Heart right ventricle (tissue), 16 donors: ENCODE data around the gene SLC27A1. TPM values are rescaled to one million over a fixed set of nuclear protein-coding genes. Genes with fewer than 3 reads are reported as not detected.
A peak's percentile ranks its signal among the peaks of the same experiment; 100 is the strongest.

Experiments
- ATAC-seq, 8 donors: fragments of 200-7000 bp; cut with Tn5 transposase; one replicate each; pipeline ENCODE4 v1.9.1; 2020; ENCODE audit warnings: mild to moderate bottlenecking in 8 of 8, moderate library complexity in 8 of 8, moderate number of reproducible peaks in 1 of 8
- DNase-seq, 2 donors: peaks; one replicate each; pipeline ENCODE4 v3.0.0-alpha.2; 2020
- H3K27ac ChIP-seq, 10 donors: fragments of 200-600 bp; sonication (generic) in 2 of 10; one replicate each; pipeline versions ENCODE4 v1.5.0 to v1.8.0; 2020 to 2022; ENCODE audit warnings: mild to moderate bottlenecking in 3 of 10
- H3K27me3 ChIP-seq, 7 donors: fragments of 200-600 bp; one replicate each; pipeline ENCODE4 v1.8.0; 2021 to 2022; ENCODE audit warnings: mild to moderate bottlenecking in 2 of 7
- H3K36me3 ChIP-seq, 9 donors: fragments of 200-600 bp; sonication (generic) in 1 of 9; one replicate each; pipeline versions ENCODE4 v1.5.0 to v1.8.0; 2020 to 2022; ENCODE audit warnings: mild to moderate bottlenecking in 2 of 9
- H3K4me1 ChIP-seq, 9 donors: fragments of 200-600 bp; sonication (generic) in 1 of 9; one replicate each; pipeline versions ENCODE4 v1.5.0 to v1.8.0; 2020 to 2022; ENCODE audit warnings: mild to moderate bottlenecking in 4 of 9
- H3K4me3 ChIP-seq, 10 donors: fragments of 200-600 bp; sonication (generic) in 2 of 10; one replicate each; pipeline versions ENCODE4 v1.5.0 to v1.8.0; 2020 to 2022; ENCODE audit warnings: mild to moderate bottlenecking in 7 of 10, moderate library complexity in 2 of 10
- H3K9me3 ChIP-seq, 11 donors: fragments of 200-600 bp in 10 of 11; sonication (generic) in 2 of 11; one replicate each; pipeline versions ENCODE4 v1.5.0 to v1.8.0; 2013 to 2022; ENCODE audit warnings: mild to moderate bottlenecking in 2 of 11, control low read depth in 1 of 11, moderate library complexity in 1 of 11
- WGBS, 2 donors: extraction: QIAGEN DNeasy Blood & Tissue Kit; methylation state at CpG; one replicate each; pipeline ENCODE4 v1.1.7; 2013; ENCODE audit warnings: inconsistent platforms in 1 of 2; 5-methylcytosine and 5-hydroxymethylcytosine counted together
- intact Hi-C, 10 donors: fragments of 100-400 bp; cut with DNase I; formaldehyde crosslinking; loops; one replicate each; pipeline versions ENCODE4 v1.11.1 to v1.14.2; 2022
- polyA plus RNA-seq, 2 donors: library from polyadenylated mRNA; stranded (reverse); fragments of 200-250 nt; gene quantifications; one replicate each; pipeline ENCODE4 v1.2.3, GENCODE V29; 2013
- total RNA-seq, 10 donors: library from RNA; stranded (reverse); fragmentation: NEBNext Ultra II Directional in 3 of 10; extraction: Animal tissue kit (Norgen Biotek cat#: 25700) in 3 of 10; gene quantifications; one replicate each; pipeline versions ENCODE4 v1.2.1 to v1.2.4, GENCODE V29; 2021 to 2023
- TF ChIP-seq, protein P1 (sequence below), 9 donors: fragments of 200-600 bp; sonication (generic) in 2 of 9; IDR thresholded peaks; one replicate each; pipeline versions ENCODE4 v1.5.0 to v1.8.0; 2021 to 2022; ENCODE audit warnings: antibody characterized with exemption in 9 of 9, mild to moderate bottlenecking in 5 of 9, moderate library complexity in 1 of 9
- donor health status: Arrhythmogenic right ventricular cardiomyopathy.
- donor health status: ischemic (EF 13 %, LVEDD 7.1; RV severe dilation, severe dysfunction).
- donor health status: healthy with polysubstance abuse.
- donor health status: DM: no; HTN: yes; CAD: no.
- donor health status: DM: no; HTN: no; CAD: no.
- donor health status: ischemic (EF 25% LVEDD 6.9; RV normal size, moderate dysfunction).
- donor health status: ischemic (EF 25% LVEDD 5.7; RV mildly dilated, moderate dysfunction).
- donor health status: healthy.
- donor health status: DM: yes; HTN: yes; CAD: no.
- donor health status: Ischemic cardiomyopathy.
- donor health status: ischemic (EF 35%, LVEDD 5.7; RV mildly dilated, moderate dysfunction).
- donor health status: nonischemic (EF 11% LVEDD 7.7; RV severe dilation, severe dysfunction).
- donor health status: DM: yes; HTN: yes; CAD: no.
- donor health status: PGD.
- donor health status: ischemic (EF 29% LVEDD 5.4; RV normal size, mild dysfunction).
- donor health status: nonischemic (EF 23%, LVEDD 6.1; RV moderate dilation, normal function).

Gene SLC27A1
- total and polyA plus RNA-seq, 12 donors = 16.0 to 78.3 (median 47.2) TPM

DNA sequence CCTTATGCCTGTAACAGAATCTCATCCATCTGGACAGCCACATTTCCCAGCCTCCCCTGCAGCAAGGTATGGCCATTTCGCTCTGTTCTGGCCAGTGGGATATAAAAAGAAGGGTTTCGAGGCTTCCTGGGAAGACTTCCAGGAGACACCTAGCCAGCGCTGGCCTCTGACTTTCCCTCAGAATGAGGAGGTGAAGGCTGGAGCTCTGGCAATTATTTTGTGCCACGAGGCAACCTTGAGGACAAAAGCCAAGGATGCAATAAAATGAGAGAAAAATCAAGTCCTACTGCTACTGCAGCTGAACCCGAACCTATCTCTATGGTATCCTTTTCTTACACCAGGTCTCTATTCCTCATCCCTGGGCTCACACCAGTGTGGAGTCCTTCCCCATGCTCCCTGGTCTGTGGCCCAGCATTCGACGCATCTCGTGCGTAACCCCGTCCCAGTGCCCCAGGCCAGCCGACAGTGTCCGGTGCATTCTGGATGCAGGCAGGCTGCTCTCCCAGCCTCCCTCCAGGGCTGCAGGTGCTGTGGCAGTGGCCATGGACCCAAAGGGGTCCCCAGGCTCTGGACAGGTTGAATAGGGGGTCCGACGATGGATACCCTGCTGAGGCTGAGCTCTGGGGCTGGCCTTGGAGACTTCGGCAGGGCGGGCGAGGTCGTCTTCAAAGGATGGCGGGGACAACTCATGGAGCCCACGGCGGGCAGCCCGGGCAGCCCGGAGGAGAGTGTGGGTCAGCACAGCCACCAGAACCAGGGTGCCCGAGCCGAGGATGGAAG, 34.0 kb upstream of the SLC27A1 start:
- 95 to 98% methylated on average over 25 of the region's 25 CpGs for WGBS, 2 donors
- intact Hi-C loops = no loop called here
- Histone ChIP-seq H3K27ac (no peak overlapping the region), H3K4me1 (no peaks in the 10 kb centered on the region), H3K9me3 (peaks cover 0 to 7% (median 0%) of the 10 kb centered on the region in 11 donors), H3K27me3 (no peaks in the 10 kb centered on the region), H3K4me3 (no peak overlapping the region), H3K36me3 (peaks cover 0 to 8% (median 0%) of the 10 kb centered on the region in 9 donors)
- no peak for ATAC-seq
- DNase-seq = no peak
- TF ChIP-seq, protein P1, sequence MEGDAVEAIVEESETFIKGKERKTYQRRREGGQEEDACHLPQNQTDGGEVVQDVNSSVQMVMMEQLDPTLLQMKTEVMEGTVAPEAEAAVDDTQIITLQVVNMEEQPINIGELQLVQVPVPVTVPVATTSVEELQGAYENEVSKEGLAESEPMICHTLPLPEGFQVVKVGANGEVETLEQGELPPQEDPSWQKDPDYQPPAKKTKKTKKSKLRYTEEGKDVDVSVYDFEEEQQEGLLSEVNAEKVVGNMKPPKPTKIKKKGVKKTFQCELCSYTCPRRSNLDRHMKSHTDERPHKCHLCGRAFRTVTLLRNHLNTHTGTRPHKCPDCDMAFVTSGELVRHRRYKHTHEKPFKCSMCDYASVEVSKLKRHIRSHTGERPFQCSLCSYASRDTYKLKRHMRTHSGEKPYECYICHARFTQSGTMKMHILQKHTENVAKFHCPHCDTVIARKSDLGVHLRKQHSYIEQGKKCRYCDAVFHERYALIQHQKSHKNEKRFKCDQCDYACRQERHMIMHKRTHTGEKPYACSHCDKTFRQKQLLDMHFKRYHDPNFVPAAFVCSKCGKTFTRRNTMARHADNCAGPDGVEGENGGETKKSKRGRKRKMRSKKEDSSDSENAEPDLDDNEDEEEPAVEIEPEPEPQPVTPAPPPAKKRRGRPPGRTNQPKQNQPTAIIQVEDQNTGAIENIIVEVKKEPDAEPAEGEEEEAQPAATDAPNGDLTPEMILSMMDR (IDR thresholded peaks at IDR 0.05) = no peak

DNA sequence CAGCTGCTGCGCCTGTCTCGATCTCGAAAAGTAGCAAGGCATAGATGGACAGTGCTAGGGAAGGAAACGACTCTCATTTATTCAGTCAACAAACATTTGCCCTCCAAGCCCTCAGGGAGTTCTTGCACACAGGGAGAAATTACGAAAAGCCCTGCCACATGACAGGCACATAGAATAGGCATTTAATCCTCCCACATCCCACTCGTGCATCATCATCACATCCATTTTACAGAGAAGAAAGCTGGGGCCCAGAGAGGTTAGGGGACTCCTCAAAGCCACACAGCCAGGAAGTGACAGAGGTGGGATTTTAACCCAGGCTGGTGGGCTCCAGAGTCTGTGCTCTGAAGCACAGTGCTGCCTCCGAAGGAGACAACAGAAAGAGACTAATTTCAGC, 33.5 kb upstream of the SLC27A1 start:
- Histone ChIP-seq H3K9me3 (peaks cover 0 to 12% (median 0%) of the 10 kb centered on the region in 11 donors), H3K4me3 (no peak overlapping the region), H3K27me3 (no peaks in the 10 kb centered on the region), H3K4me1 (no peaks in the 10 kb centered on the region), H3K27ac (no peak overlapping the region), H3K36me3 (peaks cover 0 to 8% (median 0%) of the 10 kb centered on the region in 9 donors)
- TF ChIP-seq, protein P1 (IDR thresholded peaks at IDR 0.05) = no peak
- WGBS, 2 donors = 85 to 86% methylated on average over 7 of the region's 7 CpGs
- ATAC-seq (no peak), DNase-seq (no peak)
- intact Hi-C loops = no loop called here

DNA sequence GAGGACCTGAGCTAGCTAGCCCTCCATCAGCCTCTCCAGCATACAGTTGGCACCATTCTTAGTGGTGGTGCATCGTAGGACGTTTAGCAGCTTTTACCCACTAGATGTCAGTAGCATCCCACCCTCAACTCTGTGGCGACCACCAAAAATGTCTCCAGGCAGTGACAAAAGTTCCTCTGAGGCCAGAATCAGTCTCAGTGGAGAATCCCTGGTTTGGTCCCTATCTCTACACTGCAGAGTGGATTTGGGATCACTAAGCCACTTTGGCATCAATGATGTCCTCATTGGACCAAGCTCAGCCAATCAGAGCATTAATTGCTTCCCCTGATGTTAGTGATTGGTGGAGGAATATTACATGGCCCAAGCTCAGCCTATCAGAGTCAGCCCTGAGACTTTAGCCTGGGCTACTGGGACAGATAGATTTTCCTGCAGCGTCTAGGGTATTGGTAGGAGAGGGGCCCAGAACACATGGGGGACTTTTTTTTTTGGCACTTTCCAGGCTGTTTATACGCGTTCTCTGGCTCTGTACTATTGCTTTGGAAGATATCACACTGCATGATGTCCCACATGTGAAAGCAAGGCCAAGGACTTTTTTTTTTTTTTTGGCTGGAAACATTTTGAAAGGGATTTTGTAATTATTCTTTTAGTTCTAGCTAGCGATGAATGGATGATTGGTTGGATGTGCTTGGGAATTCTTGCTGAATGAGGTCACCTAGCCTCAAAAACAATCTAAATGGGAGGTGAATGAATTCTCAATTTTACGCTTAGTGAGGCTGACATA, 28.9 kb upstream of the SLC27A1 start:
- TF ChIP-seq, protein P1 (IDR thresholded peaks at IDR 0.05) = peak in 7 of 9 donors; percentile 28 to 59 (median 43)
- intact Hi-C loops = no loop called here
- H3K4me3 ChIP-seq = no peak overlapping the region
- H3K36me3 ChIP-seq = no peaks in the 10 kb centered on the region
- H3K9me3 ChIP-seq = peaks cover 0 to 8% (median 0%) of the 10 kb centered on the region in 11 donors
- H3K4me1 ChIP-seq = no peaks in the 10 kb centered on the region
- no peaks in the 10 kb centered on the region for H3K27me3 ChIP-seq
- no peak for DNase-seq
- peak in 6 of 8 donors; percentile 42 to 67 (median 54) for ATAC-seq
- WGBS, 2 donors = 52 to 59% methylated on average over 8 of the region's 8 CpGs
- no peak overlapping the region for H3K27ac ChIP-seq

DNA sequence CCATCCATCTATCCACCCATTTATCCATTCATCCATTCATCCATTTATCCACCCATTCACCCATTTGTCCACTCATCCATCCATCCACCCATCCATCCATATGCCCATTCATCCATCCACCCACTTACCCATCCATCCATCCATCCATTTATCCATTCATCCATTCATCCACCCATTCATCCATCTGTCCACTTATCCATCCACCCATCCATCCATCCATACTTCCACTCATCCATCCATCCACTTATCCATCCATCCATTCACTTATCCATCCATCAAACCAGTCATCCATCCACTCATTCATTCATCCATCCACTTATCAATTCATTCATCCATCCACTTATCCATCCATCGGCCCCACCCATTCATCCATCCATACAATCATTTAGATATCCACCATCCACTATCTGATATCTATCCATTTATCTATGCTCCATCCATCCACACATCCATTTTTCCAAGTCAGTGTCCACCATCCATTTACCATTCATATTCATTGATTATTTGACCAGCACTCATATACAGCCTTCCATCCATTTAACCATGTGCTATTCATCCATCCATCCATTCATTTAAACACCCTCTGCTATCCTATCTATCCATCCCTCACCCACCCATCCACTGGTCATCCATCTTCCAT, 24.7 kb upstream of the SLC27A1 start:
- Histone ChIP-seq H3K36me3 (no peaks in the 10 kb centered on the region), H3K27me3 (peaks cover 0 to 34% (median 0%) of the 10 kb centered on the region in 7 donors), H3K4me1 (peaks cover 0 to 8% (median 7%) of the 10 kb centered on the region in 9 donors), H3K27ac (no peak overlapping the region), H3K9me3 (peaks cover 0 to 8% (median 0%) of the 10 kb centered on the region in 11 donors), H3K4me3 (no peak overlapping the region)
- TF ChIP-seq, protein P1 (IDR thresholded peaks at IDR 0.05) = no peak
- 95 to 99% methylated on average over 1 of the region's 1 CpG for WGBS, 2 donors
- DNase-seq = no peak
- intact Hi-C loops = loop anchor here in 1 of 10 donors (5.0 kb wide), 1 partner anchor 48 kb away; no protein-coding TSS in a partner anchor
- ATAC-seq = no peak
